Ovary (tissue), 9 donors: ENCODE measurements around the gene NUCB1. TPM values are rescaled to one million over a fixed set of nuclear protein-coding genes. Genes with fewer than 3 reads are reported as not detected.
"Not testable (repeated sequence)": the region's sequence is repeated elsewhere in the genome, so short reads cannot be mapped to it uniquely, and the experiment has no call there.

Source experiments
- DNase-seq, 5 donors: peaks; one replicate each; pipeline ENCODE4 v3.0.0-alpha.2; 2019 to 2020
- H3K27ac ChIP-seq, 2 donors: fragments of 200-600 bp; one replicate each; pipeline versions ENCODE4 v1.5.1 to v1.8.0; 2019 to 2022
- H3K27me3 ChIP-seq: fragments of 200-600 bp; one replicate; pipeline ENCODE4 v1.8.0; 2022
- H3K36me3 ChIP-seq: fragments of 200-600 bp; sonication (generic); one replicate; pipeline ENCODE4 v1.5.1; 2019
- H3K4me1 ChIP-seq: one replicate; pipeline ENCODE4 v1.8.1; 2013; ENCODE audit warnings: mild to moderate bottlenecking, moderate library complexity; ENCODE audit not compliant: insufficient read depth
- H3K4me3 ChIP-seq: fragments of 200-600 bp; sonication (generic); one replicate; pipeline ENCODE4 v1.5.1; 2017
- H3K9me3 ChIP-seq, 2 donors: fragments of 200-600 bp in 1 of 2; sonication (generic) in 1 of 2; one replicate each; pipeline versions ENCODE4 v1.5.1 to v1.8.1; 2013 to 2019; ENCODE audit warnings: mild to moderate bottlenecking in 1 of 2, moderate library complexity in 1 of 2
- CTCF ChIP-seq, 3 donors: fragments of 450-650 bp in 2 of 3; fragments of 200-600 bp in 1 of 3; IDR thresholded peaks; one replicate each; pipeline versions ENCODE4 v1.5.1 to v1.8.0; 2016 to 2022; ENCODE audit warnings: antibody characterized with exemption in 3 of 3, mild to moderate bottlenecking in 1 of 3
- EP300 ChIP-seq: sonication (generic); formaldehyde crosslinking; IDR thresholded peaks from one replicate; pipeline ENCODE4 v1.6.1; 2017; ENCODE audit warnings: antibody characterized with exemption
- POLR2A ChIP-seq: fragments of 450-650 bp; IDR thresholded peaks from one replicate; pipeline ENCODE4 v1.6.1; 2017; ENCODE audit warnings: antibody characterized with exemption, mild to moderate bottlenecking, moderate library complexity
- WGBS, 3 donors: extraction: QIAGEN DNeasy Blood & Tissue Kit in 1 of 3; methylation state at CpG; one replicate each; pipeline versions ENCODE4 v1.1.5 to v1.1.7; 2013 to 2017; 5-methylcytosine and 5-hydroxymethylcytosine counted together
- intact Hi-C, 4 donors: fragments of 100-400 bp; cut with DNase I; formaldehyde crosslinking; loops; one replicate each; pipeline versions ENCODE4 v1.11.0 to v1.15.1; 2022 to 2023
- polyA plus RNA-seq, 2 donors: library from polyadenylated mRNA; stranded (reverse); fragments of 200-250 nt in 1 of 2; fragments of 350-450 nt in 1 of 2; fragmentation: Illumina TruSeq in 1 of 2; extraction: RNeasy Lipid Tissue Mini Kit (QIAGEN cat#74804) in 1 of 2; gene quantifications; one replicate each; pipeline ENCODE4 v1.2.3, GENCODE V29; 2013 to 2014
- total RNA-seq, 7 donors: library from RNA; depleted of rRNA in 2 of 7; stranded (reverse); fragments of >200 nt in 2 of 7; fragmentation: NEBNext Ultra II Directional in 3 of 7; extraction: Animal tissue kit (Norgen Biotek cat#: 25700) in 3 of 7; gene quantifications; one replicate each; pipeline versions ENCODE4 v1.1.0 to v1.2.4, GENCODE V29; 2016 to 2023
- donor health status: DM: no; HTN: no; CAD: no; lungs with moderate emphysema.
- donor health status: DM: no; HTN: no; CAD: no.
- donor health status: Bipolar disorder and iron deficiency.
- donor health status: DM: yes; HTN: yes; CAD: no.
- donor health status: DM: no; HTN: no; CAD: no.
- donor health status: DM: yes; HTN: yes; CAD: no.

Gene NUCB1
- total and polyA plus RNA-seq, 9 donors = 128 to 249 (median 189) TPM

- WGBS, 3 donors = 64 to 83% (median 79%) methylated on average over 14 of the region's 14 CpGs
- DNase-seq = no peak
- no peaks in the 10 kb centered on the region for H3K36me3 ChIP-seq
- no peak for TF ChIP-seq CTCF (IDR thresholded peaks at IDR 0.05)
- no peak for TF ChIP-seq EP300
- no peak for TF ChIP-seq POLR2A
- no peak overlapping the region for H3K27ac ChIP-seq
- no peaks in the 10 kb centered on the region for H3K27me3 ChIP-seq
- no peak overlapping the region for H3K4me3 ChIP-seq
- H3K9me3 ChIP-seq = no peaks in the 10 kb centered on the region
- intact Hi-C loops = loop anchor here in 1 of 4 donors (10.0 kb wide), 1 partner anchor 59 kb away; the partner anchor contains the start of gene FTL
- H3K4me1 ChIP-seq = peaks cover 1% of the 10 kb centered on the region
Measured at GRCh38 chr19:48905664-48906063, 5.6 kb downstream of the NUCB1 start.

GRCh38 chr19:48906324-48906723, 6.2 kb downstream of the NUCB1 start:
- Histone ChIP-seq H3K9me3 (no peaks in the 10 kb centered on the region), H3K4me3 (no peak overlapping the region), H3K4me1 (no peaks in the 10 kb centered on the region), H3K27me3 (no peaks in the 10 kb centered on the region), H3K27ac (no peak overlapping the region), H3K36me3 (no peaks in the 10 kb centered on the region)
- TF ChIP-seq POLR2A (no peak), CTCF (IDR thresholded peaks at IDR 0.05) (no peak), EP300 (no peak)
- intact Hi-C loops = loop anchor here in 1 of 4 donors (10.0 kb wide), 1 partner anchor 58 kb away; the partner anchor contains the start of gene FTL
- DNase-seq = no peak
- WGBS, 3 donors = 91 to 94% (median 94%) methylated on average over 10 of the region's 10 CpGs

- Histone ChIP-seq H3K4me1 (no peaks in the 10 kb centered on the region), H3K4me3 (no peak overlapping the region), H3K36me3 (no peaks in the 10 kb centered on the region), H3K9me3 (no peaks in the 10 kb centered on the region), H3K27ac (no peak overlapping the region), H3K27me3 (no peaks in the 10 kb centered on the region)
- intact Hi-C loops = loop anchor here in 1 of 4 donors (10.0 kb wide), 1 partner anchor 57 kb away; the partner anchor contains the start of gene FTL
- WGBS, 3 donors = 87 to 92% (median 88%) methylated on average over 14 of the region's 14 CpGs
- TF ChIP-seq CTCF (IDR thresholded peaks at IDR 0.05) (no peak), EP300 (no peak), POLR2A (no peak)
- no peak for DNase-seq
Measured at GRCh38 chr19:48907671-48908070, 7.6 kb downstream of the NUCB1 start.

- WGBS, 3 donors = 94 to 96% (median 95%) methylated on average over 11 of the region's 11 CpGs
- DNase-seq, H3K36me3 ChIP-seq, H3K27ac ChIP-seq, H3K9me3 ChIP-seq, H3K4me3 ChIP-seq, H3K27me3 ChIP-seq, H3K4me1 ChIP-seq: not testable (repeated sequence)
- intact Hi-C loops = loop anchor here in 1 of 4 donors (10.0 kb wide), 1 partner anchor 55 kb away; the partner anchor contains the start of gene FTL
Measured at GRCh38 chr19:48909424-48910077, 9.4 kb downstream of the NUCB1 start.

- TF ChIP-seq EP300 = no peak
- no peak for TF ChIP-seq POLR2A
- TF ChIP-seq CTCF (IDR thresholded peaks at IDR 0.05) = no peak
- Histone ChIP-seq H3K9me3 (no peaks in the 10 kb centered on the region), H3K27me3 (no peaks in the 10 kb centered on the region), H3K27ac (no peak overlapping the region), H3K36me3 (no peaks in the 10 kb centered on the region), H3K4me3 (no peak overlapping the region), H3K4me1 (no peaks in the 10 kb centered on the region)
- intact Hi-C loops = no loop called here
- no peak for DNase-seq
- 77 to 92% (median 89%) methylated on average over 2 of the region's 2 CpGs for WGBS, 3 donors
Measured at GRCh38 chr19:48910803-48911202, 10.7 kb downstream of the NUCB1 start.
